VCaP (cell line): ENCODE data around the gene TPRA1.

Experiments
- H3K27ac ChIP-seq: fragments of 450-650 bp; 2 replicates; pipeline ENCODE4 v1.5.1; 2017
- TF ChIP-seq, protein P1 (sequence below): fragments of 450-650 bp; conservative IDR thresholded peaks from 2 replicates; pipeline ENCODE4 v1.5.1; 2017; ENCODE audit warnings: mild to moderate bottlenecking, moderate library complexity

TPRA1 gene

DNA sequence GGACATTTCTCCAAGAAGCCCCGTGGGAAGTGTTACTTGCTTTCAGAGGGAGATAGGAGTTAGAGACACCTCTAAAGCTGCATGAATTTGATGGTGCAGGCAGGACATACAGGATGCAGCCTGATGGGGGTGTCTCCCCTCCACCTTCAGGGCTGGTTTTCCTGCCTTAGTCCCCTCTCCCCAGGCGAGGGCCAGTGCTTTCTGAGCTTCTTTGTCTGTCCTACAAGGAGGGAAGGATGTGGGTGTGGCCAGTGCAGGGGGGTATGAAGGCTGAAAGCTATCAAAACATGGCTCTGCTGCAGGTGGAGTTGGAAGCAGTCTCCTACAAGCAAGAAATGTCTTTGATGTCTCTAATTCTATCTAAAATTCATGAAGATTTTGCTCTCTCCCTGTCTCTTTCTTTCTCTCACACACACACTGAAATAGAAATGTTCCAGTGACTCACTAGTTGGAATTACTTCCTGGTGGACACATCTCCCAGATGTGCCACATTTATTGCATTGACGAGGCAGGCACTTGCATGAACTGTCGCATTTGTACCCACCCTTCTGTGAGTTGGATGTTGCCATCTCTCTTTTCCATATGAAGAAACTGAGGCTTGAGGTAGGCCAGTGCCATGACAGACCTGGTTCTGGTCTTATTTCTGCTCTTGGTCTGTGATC lies 24.5 kb upstream of the TPRA1 start:
- H3K27ac ChIP-seq: no peak overlapping the region
- TF ChIP-seq, protein P1, sequence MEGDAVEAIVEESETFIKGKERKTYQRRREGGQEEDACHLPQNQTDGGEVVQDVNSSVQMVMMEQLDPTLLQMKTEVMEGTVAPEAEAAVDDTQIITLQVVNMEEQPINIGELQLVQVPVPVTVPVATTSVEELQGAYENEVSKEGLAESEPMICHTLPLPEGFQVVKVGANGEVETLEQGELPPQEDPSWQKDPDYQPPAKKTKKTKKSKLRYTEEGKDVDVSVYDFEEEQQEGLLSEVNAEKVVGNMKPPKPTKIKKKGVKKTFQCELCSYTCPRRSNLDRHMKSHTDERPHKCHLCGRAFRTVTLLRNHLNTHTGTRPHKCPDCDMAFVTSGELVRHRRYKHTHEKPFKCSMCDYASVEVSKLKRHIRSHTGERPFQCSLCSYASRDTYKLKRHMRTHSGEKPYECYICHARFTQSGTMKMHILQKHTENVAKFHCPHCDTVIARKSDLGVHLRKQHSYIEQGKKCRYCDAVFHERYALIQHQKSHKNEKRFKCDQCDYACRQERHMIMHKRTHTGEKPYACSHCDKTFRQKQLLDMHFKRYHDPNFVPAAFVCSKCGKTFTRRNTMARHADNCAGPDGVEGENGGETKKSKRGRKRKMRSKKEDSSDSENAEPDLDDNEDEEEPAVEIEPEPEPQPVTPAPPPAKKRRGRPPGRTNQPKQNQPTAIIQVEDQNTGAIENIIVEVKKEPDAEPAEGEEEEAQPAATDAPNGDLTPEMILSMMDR: no peak

DNA sequence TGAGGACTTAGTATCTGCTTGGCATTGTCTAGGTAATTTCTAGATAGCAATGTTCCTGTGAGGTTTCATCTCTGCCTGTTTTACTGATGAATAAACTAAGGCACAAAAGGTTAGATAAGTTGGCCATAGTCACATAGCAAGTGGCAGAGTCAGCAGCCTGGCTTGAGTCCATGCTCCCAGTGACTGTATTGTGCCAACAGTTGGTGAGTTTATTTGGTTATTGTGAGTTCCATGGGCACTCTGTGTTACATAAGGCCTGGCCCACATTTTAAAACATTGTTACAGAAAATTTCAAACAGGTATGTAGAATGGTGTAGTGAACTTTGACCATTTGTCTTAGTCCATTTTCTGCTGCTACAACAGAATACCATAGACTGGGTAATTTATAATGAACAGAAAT lies 22.9 kb upstream of the TPRA1 start:
- no peak overlapping the region for H3K27ac ChIP-seq
- TF ChIP-seq, protein P1: no peak

DNA sequence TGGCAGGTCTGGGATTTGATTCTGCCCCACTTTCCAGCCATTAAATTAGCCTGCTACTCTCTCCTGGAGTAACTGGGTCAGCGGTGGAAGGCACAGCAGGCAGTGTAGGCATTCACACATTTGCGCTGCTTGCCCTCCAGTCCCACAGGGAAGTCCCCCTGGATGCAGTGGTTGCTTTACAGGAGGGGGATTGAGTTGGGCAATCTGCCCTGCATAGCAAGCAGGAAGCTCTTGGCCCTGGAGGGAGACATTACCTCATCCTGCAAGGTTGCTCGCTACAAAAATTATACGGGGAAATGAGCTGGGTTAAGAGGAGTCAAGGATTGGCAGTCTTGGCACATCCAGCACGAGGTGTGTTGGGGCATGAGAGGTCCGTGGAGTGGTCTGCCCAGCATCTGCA lies 22.4 kb upstream of the TPRA1 start:
- no peak overlapping the region for H3K27ac ChIP-seq
- TF ChIP-seq, protein P1: no peak

DNA sequence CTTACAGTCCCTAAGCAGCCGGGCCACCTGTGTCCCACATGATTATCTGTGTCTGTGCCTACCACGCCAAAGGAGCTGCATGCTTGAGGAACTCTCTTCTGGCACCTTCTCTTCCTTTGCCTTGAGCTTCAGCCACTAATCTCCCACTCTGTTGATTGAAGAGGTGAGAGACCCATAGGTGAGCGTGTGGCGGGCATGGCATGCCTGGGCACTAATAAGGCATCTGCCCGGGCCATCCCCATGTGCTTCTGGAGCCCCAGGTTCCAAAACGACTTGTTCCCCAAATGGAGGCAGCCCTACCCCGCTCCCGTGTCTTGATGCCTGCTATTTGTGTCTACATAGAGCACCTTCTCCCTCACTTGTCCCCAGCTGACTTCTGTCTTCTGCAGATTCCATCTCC lies 20.7 kb upstream of the TPRA1 start:
- TF ChIP-seq, protein P1: no peak
- no peak overlapping the region for H3K27ac ChIP-seq

DNA sequence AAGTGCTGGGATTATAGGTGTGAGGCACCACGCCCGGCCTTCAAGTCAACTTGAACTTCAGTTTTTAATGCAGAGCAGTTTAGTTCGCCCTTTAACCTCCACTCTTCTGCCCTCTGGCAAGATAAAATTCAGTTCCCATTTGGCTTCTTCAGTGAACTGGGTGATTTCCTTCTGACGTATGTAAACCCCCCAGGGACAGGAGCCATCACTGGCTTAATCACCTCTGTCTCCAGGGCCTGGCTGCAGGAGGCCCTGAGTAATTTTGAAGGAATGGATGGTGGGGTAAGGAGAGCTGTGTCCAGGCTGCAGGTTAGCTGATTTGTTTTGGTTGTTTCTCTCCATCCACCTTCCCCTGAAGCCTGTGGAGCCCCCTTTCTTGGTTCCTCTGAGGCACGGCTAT lies 19.6 kb upstream of the TPRA1 start:
- H3K27ac ChIP-seq: no peak overlapping the region
- TF ChIP-seq, protein P1: no peak

DNA sequence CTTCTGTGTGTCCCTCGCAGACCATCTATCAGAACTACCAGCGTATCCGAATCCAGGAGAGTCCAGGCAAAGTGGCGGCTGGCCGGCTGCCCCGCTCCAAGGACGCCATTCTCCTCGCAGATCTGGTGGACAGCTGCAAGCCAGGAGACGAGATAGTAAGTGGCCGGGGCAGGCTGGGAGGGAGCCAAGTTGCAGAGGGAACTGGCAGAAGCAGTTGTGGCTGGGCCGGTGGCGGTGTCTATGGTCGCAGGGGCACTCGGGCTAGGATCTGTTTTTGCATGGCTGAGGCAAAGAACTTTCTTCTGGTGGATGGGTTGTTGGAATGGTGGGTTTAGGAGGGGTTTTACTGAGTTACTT lies 17.8 kb upstream of the TPRA1 start:
- peak overlapping the region; percentile 93 for H3K27ac ChIP-seq
- TF ChIP-seq, protein P1: no peak

DNA sequence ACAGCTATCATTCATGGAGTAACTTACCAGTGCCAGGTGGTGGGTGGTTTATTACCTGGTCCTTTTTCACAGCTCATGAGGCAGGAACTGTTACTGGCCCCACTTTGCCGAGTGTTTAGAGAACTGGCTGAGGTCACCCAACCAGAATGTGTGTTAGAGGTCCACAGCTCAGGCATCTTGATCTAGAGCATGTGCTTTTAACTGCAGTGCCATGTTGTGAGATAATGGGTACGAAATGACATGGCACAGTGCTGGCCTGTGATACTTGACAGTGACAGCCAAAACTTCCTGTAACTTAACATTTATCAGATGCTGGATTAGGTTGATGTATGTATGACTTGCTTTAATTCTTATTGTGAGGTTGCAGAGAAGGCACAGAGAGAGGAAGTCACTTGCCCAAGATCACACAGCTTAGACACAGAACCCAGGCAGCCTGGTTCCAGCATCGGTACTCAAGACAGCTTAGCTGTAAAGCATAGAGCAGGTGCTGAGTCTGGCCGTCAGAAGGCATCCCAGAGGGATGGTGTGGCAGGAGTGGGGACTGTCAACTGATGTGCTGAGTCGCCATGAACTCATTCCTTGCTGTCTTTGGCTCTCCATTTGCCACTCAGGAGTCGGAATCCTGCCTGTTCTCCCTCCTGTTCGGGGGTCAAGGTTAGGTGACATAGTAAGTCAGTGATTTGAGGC lies 17.3 kb upstream of the TPRA1 start:
- peak overlapping the region; percentile 93 for H3K27ac ChIP-seq
- TF ChIP-seq, protein P1: no peak
